ENCODE measurements around the gene SYNGAP1. TPM values are rescaled to one million over a fixed set of nuclear protein-coding genes. Genes with fewer than 3 reads are reported as not detected.

SYNGAP1 gene
- polyA plus RNA-seq, 2 of the 4 experiments (the other 2 are of a cell fraction), result 2.2 to 10.8 TPM

DNA sequence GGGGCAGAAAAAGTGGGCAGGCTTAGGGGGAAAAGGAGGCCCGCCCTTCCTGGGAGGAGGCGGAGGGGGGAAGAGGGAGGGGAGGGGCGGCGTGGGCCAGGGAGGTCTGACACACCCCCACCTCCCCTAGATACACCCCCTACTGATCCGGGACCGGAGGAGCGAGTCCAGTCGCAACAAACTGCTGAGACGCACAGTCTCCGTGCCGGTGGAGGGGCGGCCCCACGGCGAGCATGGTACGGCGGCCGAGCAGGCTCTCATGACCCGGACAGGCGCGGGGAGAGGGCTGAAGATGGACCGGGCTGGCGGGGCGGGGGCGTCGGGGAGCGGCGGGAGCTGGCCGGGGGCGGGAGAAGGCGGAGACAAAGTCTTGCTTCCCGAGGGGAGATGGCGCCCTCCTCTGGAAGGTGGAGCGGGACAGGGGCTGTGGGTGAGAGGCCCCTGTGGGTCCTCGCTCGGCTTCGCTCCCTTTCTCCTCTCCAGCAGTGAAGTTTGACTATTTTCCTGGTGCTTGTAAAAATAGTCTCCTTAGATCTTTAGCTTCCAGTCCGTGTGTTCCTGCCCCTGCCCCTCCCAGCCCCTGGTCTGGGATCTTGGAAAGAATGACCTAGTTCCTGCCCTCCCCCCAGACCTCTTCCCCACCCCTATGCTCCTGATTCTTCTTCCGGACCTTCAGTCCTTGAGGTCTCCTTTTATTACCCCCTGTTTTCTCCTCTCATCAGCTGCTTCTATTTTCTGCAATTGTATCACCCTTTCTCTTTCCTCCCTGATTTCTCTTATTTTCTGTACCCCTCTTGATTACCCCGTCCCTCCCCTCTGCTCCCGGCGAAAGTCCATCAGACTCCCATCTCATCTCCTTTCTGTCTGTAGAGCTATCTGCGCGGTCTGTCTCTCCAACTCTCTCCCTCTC, 6.1 kb downstream of the SYNGAP1 start (continued):
- TF ChIP-seq, protein P1, sequence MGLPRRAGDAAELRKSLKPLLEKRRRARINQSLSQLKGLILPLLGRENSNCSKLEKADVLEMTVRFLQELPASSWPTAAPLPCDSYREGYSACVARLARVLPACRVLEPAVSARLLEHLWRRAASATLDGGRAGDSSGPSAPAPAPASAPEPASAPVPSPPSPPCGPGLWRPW (IDR thresholded peaks at IDR 0.05), result no peak
- TF ChIP-seq SMC3 (IDR thresholded peaks at IDR 0.05), result peak; percentile 48; the same call in 2 of the 3 replicates
- TF ChIP-seq ZC3H11A (IDR thresholded peaks at IDR 0.05), result no peak
- TF ChIP-seq HOXB13 (CRISPR knock-in tag; IDR thresholded peaks at IDR 0.05; ENCODE audit: low read depth), result no peak
- no peak for TF ChIP-seq POLR2AphosphoS2 (conservative IDR thresholded peaks at IDR 0.05; ENCODE audit: low read length)
- TF ChIP-seq CBX2 (IDR thresholded peaks at IDR 0.05; ENCODE audit: borderline replicate concordance, low read depth), result no peak
- no peak for TF ChIP-seq FOXS1 (CRISPR knock-in tag; IDR thresholded peaks at IDR 0.05)
- no peak for TF ChIP-seq RFX5 (IDR thresholded peaks at IDR 0.05)
- no peak for TF ChIP-seq GATA3 (IDR thresholded peaks at IDR 0.05; ENCODE audit: borderline replicate concordance)
- no peak for TF ChIP-seq NR3C1 (IDR thresholded peaks at IDR 0.05)
- TF ChIP-seq ESRRA (IDR thresholded peaks at IDR 0.05; ENCODE audit: borderline replicate concordance, low read length), result no peak
- TF ChIP-seq NFE2L2 (conservative IDR thresholded peaks at IDR 0.05; ENCODE audit: low read length), result no peak
- TF ChIP-seq, protein P2, sequence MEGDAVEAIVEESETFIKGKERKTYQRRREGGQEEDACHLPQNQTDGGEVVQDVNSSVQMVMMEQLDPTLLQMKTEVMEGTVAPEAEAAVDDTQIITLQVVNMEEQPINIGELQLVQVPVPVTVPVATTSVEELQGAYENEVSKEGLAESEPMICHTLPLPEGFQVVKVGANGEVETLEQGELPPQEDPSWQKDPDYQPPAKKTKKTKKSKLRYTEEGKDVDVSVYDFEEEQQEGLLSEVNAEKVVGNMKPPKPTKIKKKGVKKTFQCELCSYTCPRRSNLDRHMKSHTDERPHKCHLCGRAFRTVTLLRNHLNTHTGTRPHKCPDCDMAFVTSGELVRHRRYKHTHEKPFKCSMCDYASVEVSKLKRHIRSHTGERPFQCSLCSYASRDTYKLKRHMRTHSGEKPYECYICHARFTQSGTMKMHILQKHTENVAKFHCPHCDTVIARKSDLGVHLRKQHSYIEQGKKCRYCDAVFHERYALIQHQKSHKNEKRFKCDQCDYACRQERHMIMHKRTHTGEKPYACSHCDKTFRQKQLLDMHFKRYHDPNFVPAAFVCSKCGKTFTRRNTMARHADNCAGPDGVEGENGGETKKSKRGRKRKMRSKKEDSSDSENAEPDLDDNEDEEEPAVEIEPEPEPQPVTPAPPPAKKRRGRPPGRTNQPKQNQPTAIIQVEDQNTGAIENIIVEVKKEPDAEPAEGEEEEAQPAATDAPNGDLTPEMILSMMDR (IDR thresholded peaks at IDR 0.05), result peak; percentile 64
- peak; percentile 65 for TF ChIP-seq KDM5A (IDR thresholded peaks at IDR 0.05)
- TF ChIP-seq, protein P3, sequence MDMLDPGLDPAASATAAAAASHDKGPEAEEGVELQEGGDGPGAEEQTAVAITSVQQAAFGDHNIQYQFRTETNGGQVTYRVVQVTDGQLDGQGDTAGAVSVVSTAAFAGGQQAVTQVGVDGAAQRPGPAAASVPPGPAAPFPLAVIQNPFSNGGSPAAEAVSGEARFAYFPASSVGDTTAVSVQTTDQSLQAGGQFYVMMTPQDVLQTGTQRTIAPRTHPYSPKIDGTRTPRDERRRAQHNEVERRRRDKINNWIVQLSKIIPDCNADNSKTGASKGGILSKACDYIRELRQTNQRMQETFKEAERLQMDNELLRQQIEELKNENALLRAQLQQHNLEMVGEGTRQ (IDR thresholded peaks at IDR 0.05), result no peak
- no peak for TF ChIP-seq KDM1A (IDR thresholded peaks at IDR 0.05; ENCODE audit: low read depth)
- TF ChIP-seq, protein P4, sequence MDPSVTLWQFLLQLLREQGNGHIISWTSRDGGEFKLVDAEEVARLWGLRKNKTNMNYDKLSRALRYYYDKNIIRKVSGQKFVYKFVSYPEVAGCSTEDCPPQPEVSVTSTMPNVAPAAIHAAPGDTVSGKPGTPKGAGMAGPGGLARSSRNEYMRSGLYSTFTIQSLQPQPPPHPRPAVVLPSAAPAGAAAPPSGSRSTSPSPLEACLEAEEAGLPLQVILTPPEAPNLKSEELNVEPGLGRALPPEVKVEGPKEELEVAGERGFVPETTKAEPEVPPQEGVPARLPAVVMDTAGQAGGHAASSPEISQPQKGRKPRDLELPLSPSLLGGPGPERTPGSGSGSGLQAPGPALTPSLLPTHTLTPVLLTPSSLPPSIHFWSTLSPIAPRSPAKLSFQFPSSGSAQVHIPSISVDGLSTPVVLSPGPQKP (IDR thresholded peaks at IDR 0.05; ENCODE audit: low read depth, low read length), result no peak
- TF ChIP-seq FOSB (CRISPR knock-in tag; IDR thresholded peaks at IDR 0.05), result no peak
- TF ChIP-seq EHF (CRISPR knock-in tag; IDR thresholded peaks at IDR 0.05), result no peak
- TF ChIP-seq, protein P5, sequence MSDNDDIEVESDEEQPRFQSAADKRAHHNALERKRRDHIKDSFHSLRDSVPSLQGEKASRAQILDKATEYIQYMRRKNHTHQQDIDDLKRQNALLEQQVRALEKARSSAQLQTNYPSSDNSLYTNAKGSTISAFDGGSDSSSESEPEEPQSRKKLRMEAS (IDR thresholded peaks at IDR 0.05), result peak; percentile 88
- TF ChIP-seq, protein P6, sequence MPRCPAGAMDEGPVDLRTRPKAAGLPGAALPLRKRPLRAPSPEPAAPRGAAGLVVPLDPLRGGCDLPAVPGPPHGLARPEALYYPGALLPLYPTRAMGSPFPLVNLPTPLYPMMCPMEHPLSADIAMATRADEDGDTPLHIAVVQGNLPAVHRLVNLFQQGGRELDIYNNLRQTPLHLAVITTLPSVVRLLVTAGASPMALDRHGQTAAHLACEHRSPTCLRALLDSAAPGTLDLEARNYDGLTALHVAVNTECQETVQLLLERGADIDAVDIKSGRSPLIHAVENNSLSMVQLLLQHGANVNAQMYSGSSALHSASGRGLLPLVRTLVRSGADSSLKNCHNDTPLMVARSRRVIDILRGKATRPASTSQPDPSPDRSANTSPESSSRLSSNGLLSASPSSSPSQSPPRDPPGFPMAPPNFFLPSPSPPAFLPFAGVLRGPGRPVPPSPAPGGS (IDR thresholded peaks at IDR 0.05), result no peak
- TF ChIP-seq ZSCAN20 (CRISPR knock-in tag; IDR thresholded peaks at IDR 0.05), result no peak
- TF ChIP-seq, protein P7, sequence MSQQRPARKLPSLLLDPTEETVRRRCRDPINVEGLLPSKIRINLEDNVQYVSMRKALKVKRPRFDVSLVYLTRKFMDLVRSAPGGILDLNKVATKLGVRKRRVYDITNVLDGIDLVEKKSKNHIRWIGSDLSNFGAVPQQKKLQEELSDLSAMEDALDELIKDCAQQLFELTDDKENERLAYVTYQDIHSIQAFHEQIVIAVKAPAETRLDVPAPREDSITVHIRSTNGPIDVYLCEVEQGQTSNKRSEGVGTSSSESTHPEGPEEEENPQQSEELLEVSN (IDR thresholded peaks at IDR 0.05; ENCODE audit: borderline replicate concordance, low read depth), result peak; percentile 60
